ENCODE results near the gene MEI1. TPM values are rescaled to one million over a fixed set of nuclear protein-coding genes. Genes with fewer than 3 reads are reported as not detected.
"Not testable (repeated sequence)": the region's sequence is repeated elsewhere in the genome, so short reads cannot be mapped to it uniquely, and the experiment has no call there.

Gene MEI1
- total RNA-seq, 3 donors from 2014 or later (not counting 1 experiment from before 2014, with no cell fraction given): 44.7 to 75.6 (median 50.3) TPM

DNA sequence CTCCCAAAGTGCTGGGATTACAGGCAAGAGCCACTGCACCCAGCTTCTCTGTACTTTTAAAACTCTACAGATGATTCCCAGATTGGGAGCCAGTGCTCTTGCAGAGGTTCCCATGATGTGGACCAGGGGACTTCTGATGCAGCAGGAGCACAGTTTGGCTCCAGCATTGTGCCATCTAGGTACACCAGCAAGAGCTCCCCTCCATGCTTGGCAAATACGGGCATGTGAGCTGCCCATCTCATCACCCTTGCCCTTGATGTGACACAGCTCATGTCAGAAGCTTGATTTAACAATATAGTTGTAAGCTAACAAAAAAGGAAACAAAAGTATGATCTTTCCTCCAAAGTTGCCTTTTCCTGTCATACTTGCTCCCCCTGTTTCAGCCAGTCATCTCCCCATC, 39.4 kb upstream of the MEI1 start:
- intact Hi-C loops (cut with micrococcal nuclease): no loop called here
- no peaks in the 10 kb centered on the region for H3K27me3 ChIP-seq (ENCODE audit: control insufficient read depth, insufficient read depth, low read length)
- H3K9me3 ChIP-seq (ENCODE audit: control insufficient read depth, insufficient read depth, low read length): no peaks in the 10 kb centered on the region
- Mint-ChIP-seq H3K36me3 (peaks cover 9% of the 10 kb centered on the region), H3K9me3 (no peaks in the 10 kb centered on the region), H3K4me3 (no peak overlapping the region), H3K27me3 (ENCODE audit: low read depth in 2 of 2) (no peaks in the 10 kb centered on the region), H3K27ac (peak overlapping the region in 1 of 2 donors; percentile 40), H3K4me1 (no peaks in the 10 kb centered on the region)
- ATAC-seq (no peak), DNase-seq (no peak)
- TF ChIP-seq, protein P1, sequence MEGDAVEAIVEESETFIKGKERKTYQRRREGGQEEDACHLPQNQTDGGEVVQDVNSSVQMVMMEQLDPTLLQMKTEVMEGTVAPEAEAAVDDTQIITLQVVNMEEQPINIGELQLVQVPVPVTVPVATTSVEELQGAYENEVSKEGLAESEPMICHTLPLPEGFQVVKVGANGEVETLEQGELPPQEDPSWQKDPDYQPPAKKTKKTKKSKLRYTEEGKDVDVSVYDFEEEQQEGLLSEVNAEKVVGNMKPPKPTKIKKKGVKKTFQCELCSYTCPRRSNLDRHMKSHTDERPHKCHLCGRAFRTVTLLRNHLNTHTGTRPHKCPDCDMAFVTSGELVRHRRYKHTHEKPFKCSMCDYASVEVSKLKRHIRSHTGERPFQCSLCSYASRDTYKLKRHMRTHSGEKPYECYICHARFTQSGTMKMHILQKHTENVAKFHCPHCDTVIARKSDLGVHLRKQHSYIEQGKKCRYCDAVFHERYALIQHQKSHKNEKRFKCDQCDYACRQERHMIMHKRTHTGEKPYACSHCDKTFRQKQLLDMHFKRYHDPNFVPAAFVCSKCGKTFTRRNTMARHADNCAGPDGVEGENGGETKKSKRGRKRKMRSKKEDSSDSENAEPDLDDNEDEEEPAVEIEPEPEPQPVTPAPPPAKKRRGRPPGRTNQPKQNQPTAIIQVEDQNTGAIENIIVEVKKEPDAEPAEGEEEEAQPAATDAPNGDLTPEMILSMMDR (IDR thresholded peaks at IDR 0.05): no peak
- no peak overlapping the region for H3K4me3 ChIP-seq (ENCODE audit: low read length)
- H3K4me1 ChIP-seq (ENCODE audit: control insufficient read depth, insufficient read depth, low read length): no peaks in the 10 kb centered on the region
- WGBS (ENCODE audit: insufficient coverage): 94% methylated on average over 1 of the region's 1 CpG
- H3K36me3 ChIP-seq (ENCODE audit: control insufficient read depth, insufficient read depth, low read length): peaks cover 83% of the 10 kb centered on the region
- no peak overlapping the region for H3K27ac ChIP-seq (ENCODE audit: low read length)

- Histone ChIP-seq H3K4me3 (ENCODE audit: low read length) (no peak overlapping the region), H3K27ac (ENCODE audit: low read length) (no peak overlapping the region), H3K9me3 (ENCODE audit: control insufficient read depth, insufficient read depth, low read length) (no peaks in the 10 kb centered on the region), H3K4me1 (ENCODE audit: control insufficient read depth, insufficient read depth, low read length) (no peaks in the 10 kb centered on the region), H3K36me3 (ENCODE audit: control insufficient read depth, insufficient read depth, low read length) (peaks cover 83% of the 10 kb centered on the region), H3K27me3 (ENCODE audit: control insufficient read depth, insufficient read depth, low read length) (no peaks in the 10 kb centered on the region)
- Mint-ChIP-seq H3K27me3 (ENCODE audit: low read depth in 2 of 2) (no peaks in the 10 kb centered on the region), H3K36me3 (peaks cover 9% of the 10 kb centered on the region), H3K4me3 (no peak overlapping the region), H3K27ac (peak overlapping the region in 1 of 2 donors; percentile 40), H3K4me1 (no peaks in the 10 kb centered on the region), H3K9me3 (no peaks in the 10 kb centered on the region)
- no peak for ATAC-seq
- TF ChIP-seq, protein P1 (IDR thresholded peaks at IDR 0.05): no peak
- intact Hi-C loops (cut with micrococcal nuclease): no loop called here
- 98% methylated on average over 3 of the region's 3 CpGs for WGBS (ENCODE audit: insufficient coverage)
- DNase-seq: no peak
These were observed 38.9 kb upstream of the MEI1 start for GRCh38 chr22:41660416-41660815.

DNA sequence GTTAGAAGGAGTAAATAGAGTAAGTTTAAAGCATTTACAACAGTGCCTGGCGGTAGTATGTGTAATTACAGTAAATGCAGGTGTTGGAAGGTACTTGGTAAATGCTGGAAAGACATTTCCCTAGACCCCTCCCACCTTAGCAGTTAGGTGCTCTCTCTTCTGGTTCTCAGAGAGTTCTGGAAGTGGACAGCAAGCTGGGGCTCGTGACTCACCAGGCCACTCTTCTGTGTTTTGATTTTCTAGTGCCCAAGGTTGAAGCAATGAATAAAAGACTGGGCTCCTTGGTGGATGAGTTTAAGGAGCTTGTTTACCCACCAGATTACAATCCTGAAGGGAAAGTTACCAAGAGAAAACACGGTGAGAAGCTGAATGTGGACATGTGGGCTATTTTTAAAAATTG, 38.2 kb upstream of the MEI1 start:
- Mint-ChIP-seq H3K4me3 (no peak overlapping the region), H3K27me3 (ENCODE audit: low read depth in 2 of 2) (no peaks in the 10 kb centered on the region), H3K9me3 (no peaks in the 10 kb centered on the region), H3K36me3 (peaks cover 9% of the 10 kb centered on the region), H3K27ac (peak overlapping the region; percentile 40 to 45), H3K4me1 (no peaks in the 10 kb centered on the region)
- intact Hi-C loops (cut with micrococcal nuclease): no loop called here
- TF ChIP-seq, protein P1 (IDR thresholded peaks at IDR 0.05): no peak
- Histone ChIP-seq H3K27me3 (ENCODE audit: control insufficient read depth, insufficient read depth, low read length) (no peaks in the 10 kb centered on the region), H3K9me3 (ENCODE audit: control insufficient read depth, insufficient read depth, low read length) (no peaks in the 10 kb centered on the region), H3K27ac (ENCODE audit: low read length) (no peak overlapping the region), H3K36me3 (ENCODE audit: control insufficient read depth, insufficient read depth, low read length) (peaks cover 80% of the 10 kb centered on the region), H3K4me3 (ENCODE audit: low read length) (no peak overlapping the region), H3K4me1 (ENCODE audit: control insufficient read depth, insufficient read depth, low read length) (no peaks in the 10 kb centered on the region)
- ATAC-seq (no peak), DNase-seq (no peak)
- 100% methylated on average over 2 of the region's 3 CpGs for WGBS (ENCODE audit: insufficient coverage)

- Histone ChIP-seq H3K9me3 (ENCODE audit: control insufficient read depth, insufficient read depth, low read length) (no peaks in the 10 kb centered on the region), H3K27me3 (ENCODE audit: control insufficient read depth, insufficient read depth, low read length) (no peaks in the 10 kb centered on the region), H3K36me3 (ENCODE audit: control insufficient read depth, insufficient read depth, low read length) (peaks cover 75% of the 10 kb centered on the region), H3K4me3 (ENCODE audit: low read length) (no peak overlapping the region), H3K27ac (ENCODE audit: low read length) (no peak overlapping the region), H3K4me1 (ENCODE audit: control insufficient read depth, insufficient read depth, low read length) (peaks cover 5% of the 10 kb centered on the region)
- TF ChIP-seq, protein P1 (IDR thresholded peaks at IDR 0.05): no peak
- intact Hi-C loops (cut with micrococcal nuclease): no loop called here
- peak overlapping the region in 1 of 2 donors; percentile 45 for H3K27ac Mint-ChIP-seq
- H3K4me1 Mint-ChIP-seq: peaks cover 2% of the 10 kb centered on the region in 2 donors
- ATAC-seq (no peak), DNase-seq (no peak)
- H3K9me3 Mint-ChIP-seq: no peaks in the 10 kb centered on the region
- no peak overlapping the region for H3K4me3 Mint-ChIP-seq
- no peaks in the 10 kb centered on the region for H3K27me3 Mint-ChIP-seq (ENCODE audit: low read depth in 2 of 2)
- WGBS (ENCODE audit: insufficient coverage): 100% methylated on average over 2 of the region's 2 CpGs
- H3K36me3 Mint-ChIP-seq: peaks cover 9% of the 10 kb centered on the region
These were observed 37.6 kb upstream of the MEI1 start for GRCh38 chr22:41661713-41662112.

- H3K4me3 ChIP-seq (ENCODE audit: low read length); ATAC-seq; H3K4me3 Mint-ChIP-seq; H3K9me3 Mint-ChIP-seq; H3K27me3 Mint-ChIP-seq (ENCODE audit: low read depth in 2 of 2); intact Hi-C loops (cut with micrococcal nuclease); H3K27ac ChIP-seq (ENCODE audit: low read length); H3K36me3 Mint-ChIP-seq; DNase-seq; H3K27me3 ChIP-seq (ENCODE audit: control insufficient read depth, insufficient read depth, low read length); H3K9me3 ChIP-seq (ENCODE audit: control insufficient read depth, insufficient read depth, low read length): not testable (repeated sequence)
- Mint-ChIP-seq H3K27ac (peak overlapping the region in 1 of 2 donors; percentile 67), H3K4me1 (peaks cover 10 to 11% of the 10 kb centered on the region in 2 donors)
- Histone ChIP-seq H3K36me3 (ENCODE audit: control insufficient read depth, insufficient read depth, low read length) (peaks cover 58% of the 10 kb centered on the region), H3K4me1 (ENCODE audit: control insufficient read depth, insufficient read depth, low read length) (peaks cover 14% of the 10 kb centered on the region)
- 96% methylated on average over 7 of the region's 9 CpGs for WGBS (ENCODE audit: insufficient coverage)
These were observed 35.7 kb upstream of the MEI1 start for GRCh38 chr22:41663594-41663993.
